CD14-positive monocyte (primary cell): ENCODE data around the gene SPRED3. TPM values are rescaled to one million over a fixed set of nuclear protein-coding genes. Genes with fewer than 3 reads are reported as not detected.

Experiments
- DNase-seq, 3 donors: peaks; one replicate each; pipeline ENCODE4 v3.0.0-alpha.2; 2011 to 2022
- H2AFZ ChIP-seq: 2 replicates; pipeline ENCODE4 v1.6.0; 2012; ENCODE audit warnings: mild to moderate bottlenecking, low read depth, low read length, inconsistent platforms; ENCODE audit not compliant: insufficient read depth, poor library complexity, severe bottlenecking
- H3K27ac ChIP-seq, 2 donors: 1 replicate in 1 of 2; 2 replicates in 1 of 2; pipeline ENCODE4 v1.5.1; 2012 to 2013; ENCODE audit warnings: low read length in 2 of 2, control low read depth in 1 of 2, inconsistent platforms in 1 of 2, low read depth in 1 of 2, mild to moderate bottlenecking in 1 of 2
- H3K27me3 ChIP-seq, 2 donors: one replicate each; pipeline versions ENCODE4 v1.6.0 to v1.6.1; 2011 to 2013; ENCODE audit warnings: low read length in 2 of 2; ENCODE audit not compliant: control insufficient read depth in 2 of 2, insufficient read depth in 2 of 2
- H3K36me3 ChIP-seq, 2 donors: replicated peaks in 1 of 2; 1 replicate in 1 of 2; 2 replicates in 1 of 2; pipeline versions ENCODE4 v1.5.1 to v1.6.1; 2012 to 2013; ENCODE audit warnings: low read length in 2 of 2, control low read depth in 1 of 2, inconsistent platforms in 1 of 2, mild to moderate bottlenecking in 1 of 2; ENCODE audit not compliant: insufficient read depth in 2 of 2, control insufficient read depth in 1 of 2
- H3K4me1 ChIP-seq, 2 donors: 1 replicate in 1 of 2; 2 replicates in 1 of 2; pipeline versions ENCODE4 v1.5.1 to v1.6.1; 2012 to 2013; ENCODE audit warnings: low read length in 2 of 2, control low read depth in 1 of 2, inconsistent platforms in 1 of 2, mild to moderate bottlenecking in 1 of 2, moderate library complexity in 1 of 2; ENCODE audit not compliant: insufficient read depth in 2 of 2, control insufficient read depth in 1 of 2
- H3K4me2 ChIP-seq: replicated peaks from 2 replicates; pipeline ENCODE3; 2012; ENCODE audit warnings: low read length, moderate library complexity, mild to moderate bottlenecking; ENCODE audit not compliant: poor library complexity, severe bottlenecking; ENCODE audit errors: extremely low read depth
- H3K4me3 ChIP-seq, 3 experiments: fragments of 200-600 bp in 1 of 3; sonication (generic) in 1 of 3; replicated peaks in 1 of 3; 1 replicate in 2 of 3; 2 replicates in 1 of 3; pipeline ENCODE4 v1.5.1; 2011 to 2013; ENCODE audit warnings: low read length in 3 of 3, mild to moderate bottlenecking in 3 of 3, control low read depth in 2 of 3, low read depth in 2 of 3, inconsistent platforms in 1 of 3, moderate library complexity in 1 of 3
- H3K79me2 ChIP-seq: 2 replicates; pipeline ENCODE4 v1.6.0; 2012; ENCODE audit warnings: mild to moderate bottlenecking, control low read depth, inconsistent platforms, low read length, moderate library complexity; ENCODE audit not compliant: insufficient read depth
- H3K9ac ChIP-seq: 2 replicates; pipeline ENCODE4 v1.6.0; 2017; ENCODE audit warnings: low read length, mild to moderate bottlenecking; ENCODE audit not compliant: insufficient read depth, poor library complexity, severe bottlenecking
- H3K9me3 ChIP-seq, 2 donors: replicated peaks in 1 of 2; 1 replicate in 1 of 2; 2 replicates in 1 of 2; pipeline versions ENCODE4 v1.5.1 to v1.6.1; 2012 to 2013; ENCODE audit warnings: low read length in 2 of 2, control low read depth in 1 of 2; ENCODE audit not compliant: control insufficient read depth in 1 of 2, insufficient read depth in 1 of 2
- H4K20me1 ChIP-seq: 2 replicates; pipeline ENCODE4 v1.6.0; 2012; ENCODE audit warnings: mild to moderate bottlenecking, low read length, control low read depth, moderate library complexity; ENCODE audit not compliant: insufficient read depth
- H3K27ac Mint-ChIP-seq, 7 donors: one replicate each; pipeline ENCODE4 v1.8.0; 2020; ENCODE audit warnings: mild to moderate bottlenecking in 7 of 7, mixed read lengths in 7 of 7, moderate library complexity in 6 of 7, inconsistent platforms in 2 of 7
- H3K27me3 Mint-ChIP-seq, 3 donors: one replicate each; pipeline ENCODE4 v1.8.0; 2021 to 2022; ENCODE audit warnings: low read depth in 3 of 3, mild to moderate bottlenecking in 3 of 3, mixed read lengths in 3 of 3, moderate library complexity in 3 of 3, inconsistent platforms in 1 of 3
- H3K36me3 Mint-ChIP-seq, 2 donors: one replicate each; pipeline ENCODE4 v1.8.0; 2020; ENCODE audit warnings: mixed read lengths in 2 of 2, inconsistent platforms in 1 of 2, mild to moderate bottlenecking in 1 of 2
- H3K4me1 Mint-ChIP-seq: one replicate; pipeline ENCODE4 v1.8.0; 2020; ENCODE audit warnings: mild to moderate bottlenecking, mixed read lengths
- H3K4me3 Mint-ChIP-seq, 2 donors: one replicate each; pipeline ENCODE4 v1.8.0; 2020; ENCODE audit warnings: mild to moderate bottlenecking in 2 of 2, mixed read lengths in 2 of 2, moderate library complexity in 1 of 2
- H3K9me3 Mint-ChIP-seq, 7 donors: one replicate each; pipeline ENCODE4 v1.8.0; 2020 to 2022; ENCODE audit warnings: mixed read lengths in 7 of 7, mild to moderate bottlenecking in 6 of 7, moderate library complexity in 6 of 7, inconsistent platforms in 2 of 7
- WGBS: methylation state at CpG from one replicate; pipeline ENCODE4 v1.1.5; 2013; ENCODE audit warnings: missing lambda C conversion rate; ENCODE audit not compliant: insufficient coverage; 5-methylcytosine and 5-hydroxymethylcytosine counted together
- intact Hi-C, 2 donors: fragments of 100-400 bp; cut with micrococcal nuclease; formaldehyde crosslinking; loops; one replicate each; pipeline versions ENCODE4 v1.15.0 to v1.15.1; 2023
- polyA plus RNA-seq, 3 donors: library from polyadenylated mRNA; depleted of rRNA in 1 of 3; unstranded in 2 of 3; stranded (reverse) in 1 of 3; fragments of 300-500 nt in 2 of 3; fragments of >200 nt in 1 of 3; fragmentation: Illumina TruSeq in 2 of 3; gene quantifications; 1 replicate in 2 of 3; 2 replicates in 1 of 3; pipeline ENCODE4 v1.2.3, GENCODE V29; 2012 to 2021
- TF ChIP-seq, protein P1 (sequence below): fragments of 200-600 bp; IDR thresholded peaks from one replicate; pipeline ENCODE4 v1.8.0; 2022; ENCODE audit warnings: antibody characterized with exemption, mild to moderate bottlenecking

SPRED3 gene
- polyA plus RNA-seq, 3 donors = 0.33 TPM; not detected in 2

DNA sequence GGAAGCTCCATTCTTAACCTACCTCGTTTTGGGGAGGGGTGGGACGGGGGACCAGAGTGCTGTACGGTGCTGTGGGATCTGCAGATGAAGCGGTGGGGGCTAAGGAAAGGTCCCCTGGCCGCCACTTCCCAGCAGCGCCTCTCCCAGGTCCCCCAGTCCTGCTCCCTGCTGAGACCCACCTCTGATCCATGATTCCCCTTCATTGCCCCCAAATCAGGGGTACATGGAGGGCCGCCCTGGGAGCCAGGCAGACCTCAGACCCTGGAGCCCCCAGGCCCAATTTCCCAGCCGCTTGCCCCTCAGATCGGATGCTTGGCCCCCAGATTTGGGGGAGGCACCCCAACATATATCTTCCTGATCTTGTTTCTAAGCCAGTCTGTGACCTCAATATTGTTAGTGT is 10.6 kb downstream of the SPRED3 start:
- Mint-ChIP-seq H3K27me3 (peaks cover 39 to 56% (median 40%) of the 10 kb centered on the region in 3 donors), H3K4me1 (peaks cover 13% of the 10 kb centered on the region), H3K9me3 (peaks cover 0 to 5% (median 2%) of the 10 kb centered on the region in 7 donors), H3K36me3 (peaks cover 0 to under 1% of the 10 kb centered on the region in 2 donors), H3K4me3 (no peak overlapping the region), H3K27ac (no peak overlapping the region)
- intact Hi-C loops = no loop called here
- Histone ChIP-seq H3K4me1 (peaks cover 9 to 11% of the 10 kb centered on the region in 2 donors), H3K79me2 (peaks cover 2% of the 10 kb centered on the region), H3K27ac (no peak overlapping the region), H4K20me1 (no peaks in the 10 kb centered on the region), H3K36me3 (no peaks in the 10 kb centered on the region), H3K9me3 (peaks cover 0 to 10% of the 10 kb centered on the region in 2 donors), H3K27me3 (peaks cover 26 to 37% of the 10 kb centered on the region in 2 donors), H3K9ac (no peak overlapping the region), H2AFZ (no peak overlapping the region), H3K4me3 (no peak overlapping the region), H3K4me2 (no peak overlapping the region)
- 79% methylated on average over 3 of the region's 9 CpGs for WGBS
- no peak for DNase-seq
- TF ChIP-seq, protein P1, sequence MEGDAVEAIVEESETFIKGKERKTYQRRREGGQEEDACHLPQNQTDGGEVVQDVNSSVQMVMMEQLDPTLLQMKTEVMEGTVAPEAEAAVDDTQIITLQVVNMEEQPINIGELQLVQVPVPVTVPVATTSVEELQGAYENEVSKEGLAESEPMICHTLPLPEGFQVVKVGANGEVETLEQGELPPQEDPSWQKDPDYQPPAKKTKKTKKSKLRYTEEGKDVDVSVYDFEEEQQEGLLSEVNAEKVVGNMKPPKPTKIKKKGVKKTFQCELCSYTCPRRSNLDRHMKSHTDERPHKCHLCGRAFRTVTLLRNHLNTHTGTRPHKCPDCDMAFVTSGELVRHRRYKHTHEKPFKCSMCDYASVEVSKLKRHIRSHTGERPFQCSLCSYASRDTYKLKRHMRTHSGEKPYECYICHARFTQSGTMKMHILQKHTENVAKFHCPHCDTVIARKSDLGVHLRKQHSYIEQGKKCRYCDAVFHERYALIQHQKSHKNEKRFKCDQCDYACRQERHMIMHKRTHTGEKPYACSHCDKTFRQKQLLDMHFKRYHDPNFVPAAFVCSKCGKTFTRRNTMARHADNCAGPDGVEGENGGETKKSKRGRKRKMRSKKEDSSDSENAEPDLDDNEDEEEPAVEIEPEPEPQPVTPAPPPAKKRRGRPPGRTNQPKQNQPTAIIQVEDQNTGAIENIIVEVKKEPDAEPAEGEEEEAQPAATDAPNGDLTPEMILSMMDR = no peak

DNA sequence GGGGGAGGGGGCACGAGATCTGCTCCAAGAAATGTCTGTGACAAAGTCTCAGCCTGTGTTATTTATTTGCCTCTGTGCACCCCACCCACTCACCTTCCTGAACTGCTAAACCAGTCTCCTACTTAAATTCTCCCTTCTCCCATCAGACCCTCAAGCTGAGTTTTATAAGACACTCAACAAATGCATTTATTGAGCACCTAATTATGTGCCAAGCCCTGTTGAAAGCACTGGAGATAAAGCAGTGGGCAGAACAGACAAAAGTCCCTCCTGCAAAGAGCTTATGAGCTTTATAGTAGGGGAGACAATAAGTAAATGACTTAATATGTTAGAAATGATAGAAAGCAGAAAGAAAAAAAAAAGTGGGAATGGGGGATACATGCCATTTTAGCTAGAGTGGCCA is 11.0 kb downstream of the SPRED3 start:
- TF ChIP-seq, protein P1 = no peak
- Mint-ChIP-seq H3K4me1 (peaks cover 16% of the 10 kb centered on the region), H3K36me3 (no peaks in the 10 kb centered on the region), H3K27ac (no peak overlapping the region), H3K27me3 (peaks cover 34 to 51% (median 36%) of the 10 kb centered on the region in 3 donors), H3K9me3 (peaks cover 0 to 5% (median 2%) of the 10 kb centered on the region in 7 donors), H3K4me3 (peak overlapping the region in 1 of 2 donors; percentile 4)
- Histone ChIP-seq H3K36me3 (no peaks in the 10 kb centered on the region), H3K27me3 (peaks cover 22 to 32% of the 10 kb centered on the region in 2 donors), H3K4me3 (no peak overlapping the region), H3K9ac (no peak overlapping the region), H3K4me2 (no peak overlapping the region), H3K27ac (no peak overlapping the region), H2AFZ (no peak overlapping the region), H3K4me1 (peaks cover 13 to 15% of the 10 kb centered on the region in 2 donors), H3K79me2 (peaks cover 5% of the 10 kb centered on the region), H3K9me3 (peaks cover 0 to 5% of the 10 kb centered on the region in 2 donors), H4K20me1 (no peaks in the 10 kb centered on the region)
- no peak for DNase-seq
- 60% methylated on average over 1 of the region's 1 CpG for WGBS
- intact Hi-C loops = no loop called here
